Measurements from ENCODE around the gene VWA2.

The VWA2 gene

DNA sequence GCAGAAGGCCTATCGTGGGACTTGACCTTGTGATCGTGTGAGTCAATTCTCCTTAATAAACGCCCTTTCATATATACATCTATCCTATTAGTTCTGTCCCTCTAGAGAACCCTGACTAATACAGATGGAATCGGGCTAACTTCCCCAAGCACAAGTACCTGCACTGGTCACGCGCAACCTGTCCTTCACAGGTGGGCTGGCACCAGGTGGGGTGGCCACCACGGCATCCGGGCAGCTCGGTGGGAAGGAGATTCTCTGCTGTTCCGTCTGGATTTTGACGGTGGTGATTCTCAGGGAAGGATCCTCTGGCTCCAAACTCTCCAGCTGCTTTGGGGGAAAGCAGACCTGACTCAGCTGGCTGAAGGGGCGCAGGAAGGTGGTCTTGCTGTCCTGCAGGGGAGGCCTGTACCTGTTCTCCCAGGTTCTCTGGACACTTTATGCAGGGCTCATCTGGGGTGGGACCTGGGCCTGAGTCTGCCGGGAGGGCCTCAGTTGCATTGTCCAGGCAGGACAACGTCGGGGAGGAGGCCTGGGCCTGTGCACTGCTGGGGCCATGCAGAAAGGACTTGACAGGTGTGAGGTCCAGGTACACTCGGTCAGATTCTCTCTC is 61.1 kb downstream of the VWA2 start:
- no peak for DNase-seq (ENCODE audit: low read depth)
- H3K4me3 ChIP-seq (ENCODE audit: low read depth, low read length): no peak overlapping the region
- TF ChIP-seq, protein P1, sequence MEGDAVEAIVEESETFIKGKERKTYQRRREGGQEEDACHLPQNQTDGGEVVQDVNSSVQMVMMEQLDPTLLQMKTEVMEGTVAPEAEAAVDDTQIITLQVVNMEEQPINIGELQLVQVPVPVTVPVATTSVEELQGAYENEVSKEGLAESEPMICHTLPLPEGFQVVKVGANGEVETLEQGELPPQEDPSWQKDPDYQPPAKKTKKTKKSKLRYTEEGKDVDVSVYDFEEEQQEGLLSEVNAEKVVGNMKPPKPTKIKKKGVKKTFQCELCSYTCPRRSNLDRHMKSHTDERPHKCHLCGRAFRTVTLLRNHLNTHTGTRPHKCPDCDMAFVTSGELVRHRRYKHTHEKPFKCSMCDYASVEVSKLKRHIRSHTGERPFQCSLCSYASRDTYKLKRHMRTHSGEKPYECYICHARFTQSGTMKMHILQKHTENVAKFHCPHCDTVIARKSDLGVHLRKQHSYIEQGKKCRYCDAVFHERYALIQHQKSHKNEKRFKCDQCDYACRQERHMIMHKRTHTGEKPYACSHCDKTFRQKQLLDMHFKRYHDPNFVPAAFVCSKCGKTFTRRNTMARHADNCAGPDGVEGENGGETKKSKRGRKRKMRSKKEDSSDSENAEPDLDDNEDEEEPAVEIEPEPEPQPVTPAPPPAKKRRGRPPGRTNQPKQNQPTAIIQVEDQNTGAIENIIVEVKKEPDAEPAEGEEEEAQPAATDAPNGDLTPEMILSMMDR (IDR thresholded peaks at IDR 0.05; ENCODE audit: low read depth, low read length, missing control alignments): no peak

GRCh38 chr10:114301177-114301576 is 62.1 kb downstream of the VWA2 start:
- TF ChIP-seq, protein P1 (IDR thresholded peaks at IDR 0.05; ENCODE audit: low read depth, low read length, missing control alignments): no peak
- DNase-seq (ENCODE audit: low read depth): no peak
- H3K4me3 ChIP-seq (ENCODE audit: low read depth, low read length): no peak overlapping the region

GRCh38 chr10:114301951-114302710 is 63.1 kb downstream of the VWA2 start:
- TF ChIP-seq, protein P1 (IDR thresholded peaks at IDR 0.05; ENCODE audit: low read depth, low read length, missing control alignments): no peak
- DNase-seq (ENCODE audit: low read depth): no peak

DNA sequence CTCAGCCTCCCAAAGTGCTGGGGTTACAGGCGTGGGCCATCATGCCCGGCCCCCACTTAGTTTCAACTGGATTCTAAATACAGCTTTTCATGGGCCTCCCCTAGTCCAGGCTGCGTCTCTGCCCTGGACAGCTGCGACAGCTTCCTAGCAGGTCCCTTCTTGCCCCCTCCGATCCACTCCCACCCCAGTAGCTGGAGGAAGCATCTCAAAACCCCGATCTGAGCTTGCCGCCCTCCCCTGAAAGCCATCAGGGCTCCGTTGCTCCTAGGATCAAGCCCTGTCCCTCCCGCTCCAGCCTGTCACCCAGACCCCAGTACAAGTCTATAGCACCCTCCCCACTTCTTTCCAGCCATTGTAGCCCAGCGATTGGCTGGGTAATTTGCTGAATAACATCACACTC is 64.5 kb downstream of the VWA2 start:
- TF ChIP-seq, protein P1 (IDR thresholded peaks at IDR 0.05; ENCODE audit: low read depth, low read length, missing control alignments): no peak
- no peak overlapping the region for H3K4me3 ChIP-seq (ENCODE audit: low read depth, low read length)

More at GRCh38 chr10:114301951-114302710, 63.1 kb downstream of the VWA2 start:
- H3K4me3 ChIP-seq (ENCODE audit: low read depth, low read length): no peak overlapping the region

DNA sequence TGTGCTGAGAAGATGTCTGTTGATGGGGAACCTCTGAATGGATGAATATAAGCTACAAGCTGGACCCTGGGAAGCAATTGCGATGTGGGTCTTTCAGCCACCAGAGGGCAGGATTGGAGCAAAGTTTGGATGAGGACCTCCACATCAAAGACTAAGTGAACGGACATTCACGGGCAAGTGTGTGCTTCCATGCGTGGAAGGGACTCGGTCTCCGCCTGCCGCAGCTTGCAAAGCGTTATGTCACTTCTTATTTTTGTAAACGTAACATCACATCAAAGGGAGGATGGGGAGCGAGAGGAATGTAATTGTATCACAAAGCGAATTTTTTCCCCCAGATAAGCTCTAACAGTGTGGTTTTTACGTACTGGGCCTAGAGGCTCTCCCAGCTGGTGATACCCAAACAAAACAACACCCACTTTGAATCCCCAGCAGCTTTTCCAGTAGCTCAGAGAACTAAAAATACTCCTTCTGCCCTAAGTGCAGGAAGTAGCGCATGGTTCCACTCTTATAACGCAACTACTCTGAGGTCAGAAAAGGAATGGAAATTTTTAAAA is 65.0 kb downstream of the VWA2 start:
- peak overlapping the region; percentile 49 for H3K4me3 ChIP-seq (ENCODE audit: low read depth, low read length)
- DNase-seq (ENCODE audit: low read depth): peak; percentile 55
- TF ChIP-seq, protein P1 (IDR thresholded peaks at IDR 0.05; ENCODE audit: low read depth, low read length, missing control alignments): peak; percentile 85

More for the DNA sequence above, 64.5 kb downstream of the VWA2 start:
- no peak for DNase-seq (ENCODE audit: low read depth)

- DNase-seq (ENCODE audit: low read depth): no peak
- TF ChIP-seq, protein P1 (IDR thresholded peaks at IDR 0.05; ENCODE audit: low read depth, low read length, missing control alignments): peak; percentile 70
- H3K4me3 ChIP-seq (ENCODE audit: low read depth, low read length): peak overlapping the region; percentile 49
Observed at GRCh38 chr10:114304571-114305421, 65.7 kb downstream of the VWA2 start.

All from GM12864 (cell line).